H7 (cell line): Measurements from ENCODE around the gene DCUN1D1. TPM values are rescaled to one million over a fixed set of nuclear protein-coding genes. Genes with fewer than 3 reads are reported as not detected.

Source experiments
- DNase-seq: peaks from one replicate; pipeline ENCODE4 v3.0.0; 2012
- H3K27me3 ChIP-seq: 2 replicates; pipeline ENCODE4 v1.6.0; 2011; ENCODE audit warnings: mild to moderate bottlenecking, low read length; ENCODE audit not compliant: control insufficient read depth, insufficient read depth
- H3K36me3 ChIP-seq: replicated peaks from 2 replicates; pipeline ENCODE4 v1.5.1; 2011; ENCODE audit warnings: low read length; ENCODE audit not compliant: control insufficient read depth, insufficient read depth
- H3K4me3 ChIP-seq: 2 replicates; pipeline ENCODE4 v1.5.1; 2011; ENCODE audit warnings: low read depth, mild to moderate bottlenecking, control low read depth, low read length, moderate library complexity; ENCODE audit not compliant: insufficient read depth
- total RNA-seq: library from RNA; depleted of rRNA; stranded (reverse); fragments of >200 nt; shearing (Covaris generic); gene quantifications from 2 replicates; pipeline ENCODE4 v1.2.3, GENCODE V29; 2014

DCUN1D1 gene
- total RNA-seq, 1 experiment from 2014 or later, result 22.0 TPM

DNA sequence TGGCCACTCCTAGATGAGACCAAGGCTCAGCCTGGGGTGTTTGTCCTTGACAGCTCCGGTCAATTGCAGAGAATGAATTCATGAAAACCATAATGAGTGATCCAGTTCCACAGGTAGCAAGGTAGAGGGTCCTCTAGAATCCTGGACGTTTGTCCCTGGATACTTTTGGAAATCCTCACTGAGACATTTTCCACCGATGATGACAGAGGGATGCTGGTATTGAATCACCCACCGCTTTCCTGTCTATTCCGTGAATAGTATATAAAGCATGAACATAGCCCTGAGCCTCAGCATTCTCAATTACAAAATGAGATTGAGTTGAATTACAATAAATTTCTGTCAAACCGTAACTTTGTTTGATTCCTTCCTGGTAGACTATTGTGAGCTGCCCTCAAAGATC is 5.7 kb upstream of the DCUN1D1 start:
- H3K27me3 ChIP-seq, result no peaks in the 10 kb centered on the region
- no peak for DNase-seq
- no peak overlapping the region for H3K4me3 ChIP-seq
- no peaks in the 10 kb centered on the region for H3K36me3 ChIP-seq

- Histone ChIP-seq H3K27me3 (no peaks in the 10 kb centered on the region), H3K36me3 (no peaks in the 10 kb centered on the region), H3K4me3 (no peak overlapping the region)
- no peak for DNase-seq
These were observed 3.5 kb upstream of the DCUN1D1 start for GRCh38 chr3:182983876-182984275.

DNA sequence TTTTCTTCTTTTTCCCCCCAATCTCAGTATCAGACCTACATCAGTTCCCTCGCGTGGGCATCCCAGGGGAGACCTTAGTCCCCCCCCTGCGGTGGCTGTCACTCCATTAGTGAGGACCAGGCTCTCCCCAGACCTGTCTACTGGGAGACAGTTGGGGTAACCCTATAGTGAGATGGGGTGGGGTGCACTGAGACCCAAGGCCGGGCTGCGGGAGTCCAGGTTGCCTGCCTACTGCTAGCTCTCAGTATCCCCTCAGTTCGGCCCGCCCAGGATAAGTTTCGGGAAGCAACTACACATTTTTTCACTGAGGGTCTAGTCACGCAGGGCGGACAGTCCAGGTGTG is 671 bp upstream of the DCUN1D1 start:
- H3K27me3 ChIP-seq, result no peaks in the 10 kb centered on the region
- no peak for DNase-seq
- peak overlapping the region; percentile 70 for H3K4me3 ChIP-seq
- no peaks in the 10 kb centered on the region for H3K36me3 ChIP-seq

DNA sequence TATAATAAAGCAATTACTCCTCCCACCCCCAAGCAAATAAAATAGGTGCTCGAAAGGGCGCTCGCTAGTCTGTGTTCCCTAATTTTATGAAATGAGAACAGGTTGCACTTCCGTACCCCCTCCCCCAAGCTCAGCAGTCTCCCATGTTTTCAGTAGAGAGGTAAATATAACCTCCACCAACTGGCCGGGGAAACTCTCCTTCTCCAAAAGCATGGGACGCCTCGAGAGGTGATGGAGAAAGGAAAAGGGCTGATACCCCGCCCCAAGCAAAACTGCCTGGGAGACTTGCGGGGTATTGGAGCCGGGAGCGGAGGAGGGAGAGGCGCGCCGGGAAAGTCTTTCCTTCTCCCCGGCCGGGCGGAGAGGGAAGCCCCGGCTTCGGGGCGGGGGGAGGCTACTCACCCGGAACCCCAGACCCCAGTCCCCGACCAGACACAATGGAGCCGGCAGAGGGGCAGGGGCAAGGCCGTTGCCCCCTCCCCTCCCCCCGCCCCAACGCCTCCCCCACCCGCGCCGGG is 605 bp downstream of the DCUN1D1 start:
- Histone ChIP-seq H3K27me3 (no peaks in the 10 kb centered on the region), H3K36me3 (no peaks in the 10 kb centered on the region), H3K4me3 (peak overlapping the region; percentile 70)
- no peak for DNase-seq

- no peaks in the 10 kb centered on the region for H3K36me3 ChIP-seq
- no peak for DNase-seq
- H3K4me3 ChIP-seq, result peak overlapping the region; percentile 70
- H3K27me3 ChIP-seq, result no peaks in the 10 kb centered on the region
These were observed 1.1 kb downstream of the DCUN1D1 start for GRCh38 chr3:182979103-182979673.

DNA sequence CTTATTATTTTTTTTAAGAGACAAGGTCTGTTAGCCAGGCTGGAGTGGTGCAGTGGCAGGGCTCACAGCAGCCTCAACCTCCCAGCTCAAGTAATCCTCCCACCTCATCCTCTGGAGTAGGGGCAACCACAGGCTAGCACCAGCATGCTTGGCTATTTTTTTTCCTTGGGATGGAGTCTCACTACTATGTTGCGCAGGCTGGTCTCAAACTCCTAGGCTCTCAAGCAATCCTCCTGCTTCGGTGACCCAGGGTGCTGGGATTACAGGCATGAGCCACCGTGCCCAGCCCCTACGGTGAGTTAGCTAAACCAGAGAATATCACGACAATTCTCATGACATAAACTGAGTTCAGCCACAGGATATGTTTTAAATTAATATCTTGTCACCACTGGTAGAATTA is 2.0 kb downstream of the DCUN1D1 start:
- H3K4me3 ChIP-seq, result no peak overlapping the region

DNA sequence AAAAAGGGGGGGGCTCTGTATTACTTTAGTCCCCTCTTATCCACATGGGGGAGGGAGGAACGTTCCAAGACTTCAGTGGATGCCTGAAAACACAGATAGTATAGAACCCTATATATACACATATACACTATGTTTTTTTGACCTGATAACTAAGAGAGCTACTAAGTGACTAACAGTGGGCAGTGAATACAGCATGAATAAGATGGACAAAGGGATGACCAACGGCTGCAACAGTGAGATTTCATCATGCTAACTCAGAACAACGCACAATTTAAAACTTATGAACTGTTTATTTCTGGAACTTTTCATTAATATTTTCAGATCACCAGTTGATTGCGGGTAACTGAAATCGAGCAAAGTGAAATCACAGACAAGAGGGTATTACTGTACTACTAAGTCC is 7.3 kb downstream of the DCUN1D1 start:
- DNase-seq, result no peak
- H3K4me3 ChIP-seq, result no peak overlapping the region
- no peaks in the 10 kb centered on the region for H3K36me3 ChIP-seq
- no peaks in the 10 kb centered on the region for H3K27me3 ChIP-seq

More for the DNA sequence above, 2.0 kb downstream of the DCUN1D1 start:
- H3K36me3 ChIP-seq, result no peaks in the 10 kb centered on the region
- H3K27me3 ChIP-seq, result no peaks in the 10 kb centered on the region
- no peak for DNase-seq

GRCh38 chr3:182972387-182972786 is 8.0 kb downstream of the DCUN1D1 start:
- Histone ChIP-seq H3K4me3 (no peak overlapping the region), H3K36me3 (no peaks in the 10 kb centered on the region), H3K27me3 (no peaks in the 10 kb centered on the region)
- DNase-seq, result no peak

GRCh38 chr3:182971637-182972036 is 8.7 kb downstream of the DCUN1D1 start:
- no peak for DNase-seq
- Histone ChIP-seq H3K27me3 (no peaks in the 10 kb centered on the region), H3K36me3 (no peaks in the 10 kb centered on the region), H3K4me3 (no peak overlapping the region)

DNA sequence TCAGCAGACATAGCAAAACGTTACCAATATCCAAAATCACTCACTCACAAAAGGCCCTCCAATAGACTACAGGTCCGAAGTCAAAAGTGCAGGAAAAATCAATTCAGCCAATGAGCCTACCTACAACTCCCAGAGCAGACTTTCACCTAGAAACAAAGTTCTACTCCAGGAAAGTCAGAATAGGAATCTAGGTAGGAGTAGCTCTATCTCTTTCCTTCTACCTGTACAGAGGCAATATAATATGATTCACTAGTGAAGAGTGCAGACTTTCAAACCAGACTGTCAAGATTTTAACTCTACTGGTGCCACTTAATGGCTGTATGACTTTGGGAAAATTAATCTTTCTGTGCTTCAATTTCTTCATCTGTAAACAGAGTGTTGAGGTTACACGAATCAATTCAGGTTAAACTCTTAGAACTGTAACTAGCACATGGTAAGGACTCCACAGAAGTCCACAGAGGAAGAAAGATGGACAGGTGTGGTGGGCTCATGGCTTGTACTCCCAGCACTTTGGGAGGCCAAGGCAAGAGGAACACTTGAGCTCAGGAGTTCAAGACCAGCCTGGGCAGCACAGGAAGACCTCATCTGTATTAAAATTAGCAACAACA is 9.4 kb downstream of the DCUN1D1 start:
- no peak overlapping the region for H3K4me3 ChIP-seq
- no peaks in the 10 kb centered on the region for H3K36me3 ChIP-seq
- DNase-seq, result no peak
- H3K27me3 ChIP-seq, result no peaks in the 10 kb centered on the region

DNA sequence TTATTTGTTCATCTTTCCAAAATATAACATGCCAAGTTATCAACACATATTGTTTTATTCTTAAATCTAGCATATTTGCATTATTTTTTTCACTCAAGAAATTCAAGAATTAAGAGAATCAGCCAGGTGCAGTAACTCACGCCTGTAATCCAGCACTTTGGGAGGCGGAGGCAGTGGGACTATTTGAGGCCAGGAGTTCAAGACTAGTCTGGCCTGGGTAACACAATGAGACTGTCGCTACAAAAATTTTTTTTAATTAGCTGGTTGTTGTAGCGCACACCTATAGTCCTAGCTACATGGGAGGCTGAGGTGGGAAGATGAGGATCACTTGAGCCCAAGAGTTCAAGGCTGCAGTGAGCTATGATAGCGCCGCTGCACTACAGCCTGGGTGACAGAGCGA is 10.5 kb downstream of the DCUN1D1 start:
- no peaks in the 10 kb centered on the region for H3K27me3 ChIP-seq
- DNase-seq, result no peak
- no peaks in the 10 kb centered on the region for H3K36me3 ChIP-seq
- H3K4me3 ChIP-seq, result no peak overlapping the region

DNA sequence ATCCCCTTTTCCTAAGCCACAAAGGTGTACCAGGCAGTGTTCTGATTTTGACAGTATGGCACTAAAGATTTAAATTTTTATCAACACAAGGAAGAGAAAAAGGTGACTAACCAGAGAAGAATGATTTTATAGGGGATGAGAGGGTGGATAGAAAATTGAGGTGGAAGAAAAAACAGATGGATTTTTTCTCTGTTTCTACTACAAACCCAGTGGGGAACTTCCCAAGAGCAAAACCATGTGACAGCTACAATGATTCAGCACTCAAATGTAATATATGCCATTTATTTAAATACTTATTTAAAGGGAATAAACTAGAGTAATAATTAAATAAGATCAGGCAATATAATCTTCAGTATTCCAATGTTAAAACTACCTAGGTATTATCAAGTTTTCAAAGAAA is 11.1 kb downstream of the DCUN1D1 start:
- Histone ChIP-seq H3K36me3 (no peaks in the 10 kb centered on the region), H3K4me3 (no peak overlapping the region), H3K27me3 (no peaks in the 10 kb centered on the region)
- no peak for DNase-seq

GRCh38 chr3:182967218-182968204 is 12.8 kb downstream of the DCUN1D1 start:
- DNase-seq, result no peak
- H3K36me3 ChIP-seq, result no peaks in the 10 kb centered on the region
- no peak overlapping the region for H3K4me3 ChIP-seq

GRCh38 chr3:182965861-182966366 is 14.4 kb downstream of the DCUN1D1 start:
- Histone ChIP-seq H3K27me3 (no peaks in the 10 kb centered on the region), H3K36me3 (0 out of 2 replicates have a peak, but pooled peaks cover 3% of the 10 kb centered on the region), H3K4me3 (no peak overlapping the region)
- DNase-seq, result no peak

More at GRCh38 chr3:182967218-182968204, 12.8 kb downstream of the DCUN1D1 start:
- no peaks in the 10 kb centered on the region for H3K27me3 ChIP-seq
